ENCODE measurements around the gene PPL. TPM values are rescaled to one million over a fixed set of nuclear protein-coding genes. Genes with fewer than 3 reads are reported as not detected.
"Not testable (repeated sequence)": the region's sequence is repeated elsewhere in the genome, so short reads cannot be mapped to it uniquely, and the experiment has no call there.

Gene PPL
- total RNA-seq, 1 donor from 2014 or later, result 14.9 TPM

GRCh38 chr16:4940719-4941118, 3.8 kb upstream of the PPL start:
- no peak for DNase-seq
- intact Hi-C loops (cut with DNase I), result no loop called here

GRCh38 chr16:4938683-4939030, 1.7 kb upstream of the PPL start:
- intact Hi-C loops (cut with DNase I), result no loop called here
- no peak for DNase-seq
- ATAC-seq (ENCODE audit: poor library complexity), result no peak

More at GRCh38 chr16:4940719-4941118, 3.8 kb upstream of the PPL start:
- no peak for ATAC-seq (ENCODE audit: poor library complexity)

- intact Hi-C loops (cut with DNase I), result no loop called here
- ATAC-seq (ENCODE audit: poor library complexity) (no peak), DNase-seq (no peak)
Measured at GRCh38 chr16:4937782-4938682, 1.1 kb upstream of the PPL start.

- intact Hi-C loops (cut with DNase I), result no loop called here
- no peak for DNase-seq
- ATAC-seq (ENCODE audit: poor library complexity), result peak; percentile 36
Measured at GRCh38 chr16:4936181-4936990, 562 bp downstream of the PPL start.

- ATAC-seq (ENCODE audit: poor library complexity) (peak; percentile 91), DNase-seq (peak; percentile 94)
- intact Hi-C loops (cut with DNase I), result no loop called here
Measured at GRCh38 chr16:4935241-4935855, 1.6 kb downstream of the PPL start.

- intact Hi-C loops (cut with DNase I), result no loop called here
- DNase-seq, result no peak
- no peak for ATAC-seq (ENCODE audit: poor library complexity)
Measured at GRCh38 chr16:4934591-4934990, 2.4 kb downstream of the PPL start.

- ATAC-seq (ENCODE audit: poor library complexity), result no peak
- intact Hi-C loops (cut with DNase I), result no loop called here
- DNase-seq, result no peak
Measured at GRCh38 chr16:4933871-4934395, 3.0 kb downstream of the PPL start.

GRCh38 chr16:4933433-4933832, 3.5 kb downstream of the PPL start:
- no peak for ATAC-seq (ENCODE audit: poor library complexity)

GRCh38 chr16:4931381-4931780, 5.6 kb downstream of the PPL start:
- ATAC-seq (ENCODE audit: poor library complexity), result no peak
- no peak for DNase-seq
- intact Hi-C loops (cut with DNase I), result no loop called here

More at GRCh38 chr16:4933433-4933832, 3.5 kb downstream of the PPL start:
- intact Hi-C loops (cut with DNase I), result no loop called here
- no peak for DNase-seq

- intact Hi-C loops (cut with DNase I); ATAC-seq (ENCODE audit: poor library complexity); DNase-seq: not testable (repeated sequence)
Measured at GRCh38 chr16:4929619-4930018, 7.3 kb downstream of the PPL start.

- intact Hi-C loops (cut with DNase I), result no loop called here
- ATAC-seq (ENCODE audit: poor library complexity) (no peak), DNase-seq (no peak)
Measured at GRCh38 chr16:4928227-4928626, 8.7 kb downstream of the PPL start.

- DNase-seq, result no peak
- no peak for ATAC-seq (ENCODE audit: poor library complexity)
- intact Hi-C loops (cut with DNase I), result no loop called here
Measured at GRCh38 chr16:4927661-4928060, 9.3 kb downstream of the PPL start.

GRCh38 chr16:4926928-4927327, 10.0 kb downstream of the PPL start:
- ATAC-seq (ENCODE audit: poor library complexity) (no peak), DNase-seq (no peak)
- intact Hi-C loops (cut with DNase I), result no loop called here

GRCh38 chr16:4925791-4926190, 11.2 kb downstream of the PPL start:
- DNase-seq (no peak), ATAC-seq (ENCODE audit: poor library complexity) (no peak)
- intact Hi-C loops (cut with DNase I), result no loop called here

GRCh38 chr16:4925293-4925607, 11.7 kb downstream of the PPL start:
- ATAC-seq (ENCODE audit: poor library complexity), result no peak
- intact Hi-C loops (cut with DNase I), result no loop called here

GRCh38 chr16:4924593-4925292, 12.2 kb downstream of the PPL start:
- no peak for DNase-seq
- peak; percentile 29 for ATAC-seq (ENCODE audit: poor library complexity)
- intact Hi-C loops (cut with DNase I), result no loop called here

More at GRCh38 chr16:4925293-4925607, 11.7 kb downstream of the PPL start:
- no peak for DNase-seq

GRCh38 chr16:4923853-4924252, 13.1 kb downstream of the PPL start:
- no peak for DNase-seq
- intact Hi-C loops (cut with DNase I), result no loop called here
- ATAC-seq (ENCODE audit: poor library complexity), result no peak

- ATAC-seq (ENCODE audit: poor library complexity) (no peak), DNase-seq (no peak)
- intact Hi-C loops (cut with DNase I), result no loop called here
Measured at GRCh38 chr16:4922721-4923342, 14.1 kb downstream of the PPL start.
